Measurements from ENCODE around the gene LUZP2.

The LUZP2 gene

DNA sequence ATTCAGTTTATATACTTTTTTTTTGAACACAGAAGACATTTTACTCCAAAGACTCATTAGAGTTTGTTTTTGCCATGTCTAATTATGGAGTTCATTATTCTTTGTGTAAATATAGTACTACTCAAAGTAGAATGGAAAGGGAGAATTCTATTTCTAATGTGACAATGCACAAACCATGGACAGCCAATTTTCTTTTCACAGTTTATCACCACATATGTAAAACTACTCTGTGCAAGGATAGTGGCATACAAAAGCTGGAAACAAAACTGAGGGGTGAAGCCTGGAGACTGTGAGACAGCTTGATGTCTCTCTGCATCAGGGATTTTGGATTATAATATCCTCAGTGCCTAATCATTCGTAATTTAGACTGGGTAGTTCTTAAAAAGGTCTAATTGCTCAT lies 75.5 kb downstream of the LUZP2 start:
- DNase-seq = no peak

GRCh38 chr11:24574461-24574860 lies 77.6 kb downstream of the LUZP2 start:
- DNase-seq = no peak

DNA sequence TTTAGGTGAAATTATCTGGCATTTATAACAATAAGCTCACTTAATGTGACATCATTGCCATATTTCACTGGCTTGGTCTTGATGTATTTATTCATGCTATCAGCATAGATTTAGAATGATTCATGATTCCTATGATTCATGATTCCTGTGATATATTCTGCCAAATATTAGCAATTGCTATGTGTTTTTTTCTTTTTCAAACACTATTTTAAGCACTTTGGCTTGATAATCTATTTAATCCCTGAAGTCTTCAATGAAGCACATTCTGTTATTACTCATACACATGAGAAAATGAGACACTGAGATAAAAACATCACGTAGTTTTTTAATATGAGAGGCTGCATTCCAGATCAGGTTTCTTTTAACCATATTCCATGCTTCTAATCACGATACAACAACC lies 78.5 kb downstream of the LUZP2 start:
- DNase-seq = no peak

- DNase-seq = no peak
Observed at GRCh38 chr11:24585192-24585591, 88.3 kb downstream of the LUZP2 start.

DNA sequence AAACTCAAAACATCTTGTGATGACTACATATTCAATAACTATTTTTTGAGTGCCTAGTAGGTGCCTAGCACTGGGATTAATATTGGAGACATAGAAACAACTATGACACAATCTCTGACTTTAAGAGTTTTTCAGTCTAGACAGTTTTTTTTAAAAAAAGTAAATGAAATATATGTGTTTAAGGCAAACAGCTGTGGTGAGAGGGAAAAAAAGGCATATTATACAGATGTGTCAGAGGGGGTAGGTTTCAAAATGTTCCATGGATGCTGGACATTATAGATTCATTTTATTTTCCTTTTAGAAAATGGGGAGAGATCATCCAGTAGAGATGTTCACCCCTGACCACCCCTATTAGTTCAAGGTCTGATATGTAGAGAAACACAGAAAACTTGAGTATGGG lies 90.8 kb downstream of the LUZP2 start:
- DNase-seq = no peak

DNA sequence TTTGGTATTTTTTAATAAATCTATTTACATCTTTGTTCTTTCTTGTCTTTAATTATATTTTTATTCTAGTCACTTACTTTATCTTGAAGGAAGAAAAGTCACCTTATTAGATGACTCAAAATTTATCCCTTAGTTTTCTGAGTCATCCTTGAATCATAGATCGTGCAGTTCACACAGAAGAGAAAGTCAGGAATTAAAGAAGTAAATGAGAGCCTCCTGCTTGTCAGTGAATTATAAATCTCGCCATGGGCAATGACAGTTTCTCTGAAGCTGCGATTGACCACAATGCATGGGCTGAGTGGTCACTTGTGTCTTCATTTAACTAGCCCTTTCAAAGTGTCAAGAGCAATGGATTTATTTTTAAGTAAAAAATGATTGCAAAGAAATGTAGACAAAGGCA lies 91.2 kb downstream of the LUZP2 start:
- DNase-seq = no peak

- no peak for DNase-seq
Observed at GRCh38 chr11:24589064-24589463, 92.2 kb downstream of the LUZP2 start.

- no peak for DNase-seq
Observed at GRCh38 chr11:24591283-24591682, 94.4 kb downstream of the LUZP2 start.

DNA sequence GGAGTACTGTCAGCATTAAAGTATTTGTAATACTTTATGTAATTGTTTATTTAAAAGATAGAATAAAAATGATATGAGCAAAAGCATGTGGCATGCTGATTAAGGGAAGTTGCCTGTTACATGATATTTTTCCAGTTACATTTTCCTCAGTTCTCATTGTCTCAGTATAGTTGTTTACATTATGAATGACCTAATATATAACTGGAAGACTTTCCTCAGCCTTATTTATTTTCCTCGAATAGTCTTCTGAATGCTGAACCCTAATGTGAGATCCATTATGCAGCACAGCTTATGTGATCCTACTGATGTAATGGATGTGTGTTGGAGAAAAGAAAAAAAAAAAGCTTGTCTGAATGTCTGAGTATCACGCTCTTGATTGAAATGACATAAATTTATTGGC lies 95.5 kb downstream of the LUZP2 start:
- no peak for DNase-seq

DNA sequence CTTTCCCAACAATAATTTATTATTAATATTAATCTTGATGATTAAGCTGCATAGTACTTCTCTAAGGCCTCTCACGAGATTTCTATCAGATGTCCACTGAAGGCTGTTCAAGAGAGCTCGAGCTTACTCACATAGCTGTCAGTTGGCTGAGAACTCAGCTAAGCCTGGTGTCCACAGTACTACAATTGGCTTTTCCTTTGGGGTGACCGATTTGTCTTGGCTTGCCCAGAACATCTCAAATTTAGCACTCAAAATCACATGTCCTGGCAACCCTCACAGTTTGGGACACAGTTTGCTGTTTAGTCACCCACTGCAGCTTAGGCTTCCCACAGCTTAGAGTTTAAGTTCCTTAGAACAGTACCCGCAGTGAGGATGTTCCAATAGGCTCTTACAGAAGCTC lies 96.5 kb downstream of the LUZP2 start:
- DNase-seq = no peak

- no peak for DNase-seq
Observed at GRCh38 chr11:24594401-24594800, 97.5 kb downstream of the LUZP2 start.

DNA sequence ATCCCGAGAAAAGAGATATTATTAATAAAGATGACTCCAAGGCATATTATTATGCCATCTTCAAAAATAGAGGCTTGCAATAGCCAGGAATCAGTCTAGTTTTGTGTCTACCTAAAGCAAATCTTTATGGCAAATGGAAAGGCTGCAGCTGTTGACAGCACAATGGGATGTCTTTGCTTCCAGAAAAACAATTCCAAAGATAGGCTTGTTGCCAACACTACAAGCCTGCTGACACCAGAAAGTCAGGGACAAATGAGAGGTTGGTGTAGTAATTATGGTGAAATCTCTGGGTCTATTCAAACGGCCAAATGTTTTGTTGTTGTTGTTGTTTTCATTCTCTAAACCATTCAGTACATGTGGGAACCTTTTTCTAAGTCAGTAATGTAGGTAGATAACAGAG lies 101.8 kb downstream of the LUZP2 start:
- no peak for DNase-seq

GRCh38 chr11:24609192-24610119 lies 112.6 kb downstream of the LUZP2 start:
- no peak for DNase-seq

- DNase-seq = no peak
Observed at GRCh38 chr11:24615451-24616160, 118.8 kb downstream of the LUZP2 start.

DNA sequence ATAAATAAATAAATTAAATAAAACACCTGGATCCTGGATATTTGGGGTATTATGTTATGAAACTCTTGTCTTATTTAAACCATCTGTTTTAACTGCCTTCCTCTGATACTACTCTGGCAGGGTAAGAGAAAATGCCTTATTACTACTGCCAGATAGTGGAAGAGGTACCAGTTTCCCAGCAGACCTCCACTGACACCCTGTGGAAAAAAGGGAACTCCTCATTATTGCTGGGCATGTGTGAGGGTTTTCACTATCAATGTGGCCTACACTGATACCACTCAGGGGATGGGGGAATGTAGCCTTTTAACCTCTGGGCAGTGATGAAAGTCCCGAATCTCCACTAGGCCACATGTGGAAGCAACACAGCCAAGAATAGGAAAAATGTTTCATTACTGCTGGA lies 121.0 kb downstream of the LUZP2 start:
- DNase-seq = no peak

- no peak for DNase-seq
Observed at GRCh38 chr11:24619900-24620299, 123.0 kb downstream of the LUZP2 start.

DNA sequence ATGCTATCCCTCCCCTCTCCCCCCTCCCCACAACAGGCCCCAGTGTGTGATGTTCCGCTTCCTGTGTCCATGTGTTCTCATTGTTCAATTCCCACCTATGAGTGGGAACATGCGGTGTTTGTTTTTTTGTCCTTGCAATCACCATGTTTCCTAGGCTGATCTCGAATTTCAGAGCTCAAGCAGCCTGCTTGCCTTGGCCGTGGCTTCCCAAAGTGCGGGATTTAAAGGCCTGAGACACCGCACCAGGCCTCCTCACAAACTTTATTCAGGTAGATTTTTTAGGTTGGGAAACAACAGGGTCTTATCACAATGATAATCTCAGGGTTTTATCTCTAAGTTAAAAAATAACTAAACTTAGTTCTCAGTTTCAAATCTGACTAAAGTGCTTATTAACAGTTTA lies 125.4 kb downstream of the LUZP2 start:
- no peak for DNase-seq

DNA sequence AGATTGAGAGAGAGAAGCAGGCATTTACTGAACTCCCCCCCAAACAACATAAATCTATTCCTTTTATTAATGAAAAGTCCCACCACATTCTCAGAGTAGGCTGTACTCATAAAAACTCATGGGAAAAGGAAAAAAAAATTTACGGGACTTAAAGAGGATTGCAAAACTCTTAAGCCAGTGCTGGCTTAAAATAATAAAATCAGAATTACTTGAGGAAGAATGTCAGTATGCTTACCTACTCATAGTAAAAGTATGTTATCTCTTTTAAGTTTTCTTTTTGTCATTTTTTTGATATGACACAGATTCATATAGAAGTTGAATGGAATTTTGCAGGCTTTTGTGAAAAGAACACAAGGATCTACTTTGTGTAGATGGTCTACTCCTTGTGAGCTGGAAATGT lies 126.3 kb downstream of the LUZP2 start:
- no peak for DNase-seq

DNA sequence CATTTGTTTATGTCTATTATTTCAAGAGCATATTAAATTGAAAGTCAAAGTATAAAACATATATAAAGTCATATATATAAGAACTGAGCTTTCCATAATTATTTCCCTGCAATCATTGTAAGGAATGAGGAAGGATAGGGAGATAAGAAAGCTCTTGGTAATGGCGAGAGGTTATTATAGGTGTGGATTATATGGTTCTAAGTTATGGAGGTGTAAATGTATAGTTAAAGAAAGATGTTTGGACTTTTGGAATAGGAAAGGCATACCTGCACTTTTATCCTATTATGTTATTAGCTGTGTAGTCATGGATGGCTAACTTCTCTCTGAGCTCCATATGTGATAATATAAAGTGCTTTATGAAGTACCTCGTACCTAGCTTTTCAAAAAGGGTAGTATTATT lies 127.6 kb downstream of the LUZP2 start:
- no peak for DNase-seq

DNA sequence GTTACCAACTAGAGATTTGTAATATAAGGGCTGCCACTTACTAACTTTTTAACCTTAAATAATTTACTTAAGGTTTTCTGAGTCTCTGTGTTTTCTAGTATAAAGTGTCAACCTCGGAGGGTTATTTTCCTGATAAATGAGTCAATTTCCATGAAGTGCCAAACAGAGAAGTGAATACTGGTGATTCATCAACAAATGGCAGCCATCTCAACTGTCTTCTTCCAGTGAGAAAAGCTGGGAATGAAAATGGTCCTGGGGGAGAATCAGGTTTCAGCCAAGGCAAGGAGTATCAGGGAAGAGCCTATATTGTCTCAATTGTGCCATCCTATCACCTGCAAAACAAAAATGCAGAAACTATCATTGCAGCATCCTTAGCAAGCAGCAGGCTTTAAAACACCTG lies 129.1 kb downstream of the LUZP2 start:
- DNase-seq = no peak

GRCh38 chr11:24628224-24628776 lies 131.4 kb downstream of the LUZP2 start:
- DNase-seq = no peak

- no peak for DNase-seq
Observed at GRCh38 chr11:24634606-24635160, 137.8 kb downstream of the LUZP2 start.

DNA sequence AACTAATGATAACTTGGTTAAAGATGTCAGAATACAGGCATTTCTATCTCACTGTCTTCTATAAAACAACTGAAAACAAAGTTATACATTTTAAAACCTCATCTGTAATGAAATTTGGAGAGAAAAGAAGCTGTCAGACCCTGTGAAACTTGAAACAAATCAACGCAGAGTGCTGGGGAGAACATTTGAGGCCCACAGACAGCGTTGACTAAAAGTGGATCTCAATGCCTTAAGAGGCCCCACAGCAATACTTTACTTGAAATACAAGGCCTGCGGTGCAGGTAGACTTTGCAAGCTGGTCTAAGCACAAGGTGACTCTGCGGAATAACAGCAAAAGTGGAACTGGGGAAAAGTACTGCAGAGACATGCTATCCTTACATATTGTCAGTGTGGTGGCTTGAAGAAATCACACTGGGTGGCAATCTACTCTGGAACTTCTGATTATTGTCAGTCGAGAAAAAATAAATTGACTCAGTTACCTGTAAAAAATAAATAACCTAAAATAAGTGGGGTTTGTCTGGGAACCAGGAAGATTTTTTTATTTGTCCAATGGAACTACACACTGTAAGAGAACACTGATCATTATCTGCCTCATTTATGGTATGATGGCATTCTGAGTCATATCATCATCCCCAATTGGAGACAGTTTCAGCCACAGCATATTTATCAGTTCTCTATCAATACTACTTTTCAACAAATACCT lies 138.9 kb downstream of the LUZP2 start:
- no peak for DNase-seq
